ENCODE data around the gene AEBP1. TPM values are rescaled to one million over a fixed set of nuclear protein-coding genes. Genes with fewer than 3 reads are reported as not detected.

AEBP1 gene
- total and polyA plus RNA-seq, 4 experiments from 2014 or later: 0.20 to 7.8 (median 5.0) TPM

- intact Hi-C loops (cut with micrococcal nuclease): no loop called here
- ChIA-PET CTCF (ENCODE audit: partially characterized antibody) (no interaction called here), POLR2A (ENCODE audit: partially characterized antibody) (no interaction called here)
- Mint-ChIP-seq H3K27ac (peak overlapping the region in 1 of 7 donors; percentile 12), H3K36me3 (no peaks in the 10 kb centered on the region), H3K9me3 (no peaks in the 10 kb centered on the region), H3K4me1 (peaks cover 0 to 5% (median under 1%) of the 10 kb centered on the region in 4 donors), H3K4me3 (peak overlapping the region in 1 of 8 donors; percentile 23), H3K27me3 (peaks cover 2 to 3% of the 10 kb centered on the region in 2 donors)
- no peak overlapping the region for H3K4me3 ChIP-seq (ENCODE audit: low read length in 2 of 2)
- no peaks in the 10 kb centered on the region for H3K9me3 ChIP-seq (ENCODE audit: control insufficient read depth in 1 of 2, low read length in 2 of 2)
- DNase-seq: no peak
- H3K27me3 ChIP-seq (ENCODE audit: insufficient read depth, low read length): no peaks in the 10 kb centered on the region
- no peak overlapping the region for H3K27ac ChIP-seq (ENCODE audit: low read depth, low read length)
- H3K36me3 ChIP-seq (ENCODE audit: insufficient read depth, low read length): no peaks in the 10 kb centered on the region
- H3K4me1 ChIP-seq (ENCODE audit: insufficient read depth, low read length): no peaks in the 10 kb centered on the region
Observed at GRCh38 chr7:44097064-44097932, 6.8 kb upstream of the AEBP1 start.

GRCh38 chr7:44098092-44099068 lies 5.8 kb upstream of the AEBP1 start:
- no peaks in the 10 kb centered on the region for H3K36me3 Mint-ChIP-seq
- H3K4me1 Mint-ChIP-seq: peaks cover 1 to 6% (median 3%) of the 10 kb centered on the region in 4 donors
- Histone ChIP-seq H3K4me1 (ENCODE audit: insufficient read depth, low read length) (no peaks in the 10 kb centered on the region), H3K9me3 (ENCODE audit: control insufficient read depth in 1 of 2, low read length in 2 of 2) (no peaks in the 10 kb centered on the region), H3K4me3 (ENCODE audit: low read length in 2 of 2) (no peak overlapping the region), H3K27me3 (ENCODE audit: insufficient read depth, low read length) (no peaks in the 10 kb centered on the region), H3K27ac (ENCODE audit: low read depth, low read length) (no peak overlapping the region), H3K36me3 (ENCODE audit: insufficient read depth, low read length) (no peaks in the 10 kb centered on the region)
- POLR2A ChIA-PET (ENCODE audit: partially characterized antibody): interaction anchor here (0.7 kb wide), 1 partner anchor 52 kb away, joined by 3 read pairs; no protein-coding TSS in a partner anchor
- no peak overlapping the region for H3K27ac Mint-ChIP-seq
- CTCF ChIA-PET (ENCODE audit: partially characterized antibody): interaction anchor here (0.8 kb wide), 1 partner anchor 17 kb away, joined by 3 read pairs; no protein-coding TSS in a partner anchor
- peaks cover 7 to 11% of the 10 kb centered on the region in 2 donors for H3K27me3 Mint-ChIP-seq
- no peak for DNase-seq
- intact Hi-C loops (cut with micrococcal nuclease): no loop called here
- no peak overlapping the region for H3K4me3 Mint-ChIP-seq
- H3K9me3 Mint-ChIP-seq: no peaks in the 10 kb centered on the region

GRCh38 chr7:44099669-44100068 lies 4.5 kb upstream of the AEBP1 start:
- ChIA-PET POLR2A (ENCODE audit: partially characterized antibody) (interaction anchor here (0.7 kb wide), 1 partner anchor 53 kb away, joined by 3 read pairs; no protein-coding TSS in a partner anchor), CTCF (ENCODE audit: partially characterized antibody) (no interaction called here)
- H3K4me3 ChIP-seq (ENCODE audit: low read length in 2 of 2): no peak overlapping the region
- H3K27ac ChIP-seq (ENCODE audit: low read depth, low read length): no peak overlapping the region
- H3K27me3 Mint-ChIP-seq: peaks cover 7 to 12% of the 10 kb centered on the region in 2 donors
- no peak overlapping the region for H3K27ac Mint-ChIP-seq
- H3K36me3 ChIP-seq (ENCODE audit: insufficient read depth, low read length): no peaks in the 10 kb centered on the region
- H3K4me1 Mint-ChIP-seq: peaks cover 1 to 7% (median 5%) of the 10 kb centered on the region in 4 donors
- intact Hi-C loops (cut with micrococcal nuclease): no loop called here
- no peaks in the 10 kb centered on the region for H3K9me3 ChIP-seq (ENCODE audit: control insufficient read depth in 1 of 2, low read length in 2 of 2)
- H3K4me1 ChIP-seq (ENCODE audit: insufficient read depth, low read length): peaks cover 3% of the 10 kb centered on the region
- no peaks in the 10 kb centered on the region for H3K9me3 Mint-ChIP-seq
- H3K27me3 ChIP-seq (ENCODE audit: insufficient read depth, low read length): no peaks in the 10 kb centered on the region
- DNase-seq: no peak
- no peak overlapping the region for H3K4me3 Mint-ChIP-seq
- H3K36me3 Mint-ChIP-seq: no peaks in the 10 kb centered on the region

GRCh38 chr7:44100458-44101302 lies 3.5 kb upstream of the AEBP1 start:
- Histone ChIP-seq H3K9me3 (ENCODE audit: control insufficient read depth in 1 of 2, low read length in 2 of 2) (no peaks in the 10 kb centered on the region), H3K36me3 (ENCODE audit: insufficient read depth, low read length) (no peaks in the 10 kb centered on the region), H3K4me1 (ENCODE audit: insufficient read depth, low read length) (peaks cover 5% of the 10 kb centered on the region), H3K27me3 (ENCODE audit: insufficient read depth, low read length) (peaks cover 7% of the 10 kb centered on the region), H3K4me3 (ENCODE audit: low read length in 2 of 2) (no peak overlapping the region), H3K27ac (ENCODE audit: low read depth, low read length) (no peak overlapping the region)
- DNase-seq: no peak
- CTCF ChIA-PET (ENCODE audit: partially characterized antibody): no interaction called here
- Mint-ChIP-seq H3K4me3 (no peak overlapping the region), H3K27me3 (peaks cover 10 to 18% of the 10 kb centered on the region in 2 donors), H3K4me1 (peaks cover 6 to 14% (median 8%) of the 10 kb centered on the region in 4 donors), H3K36me3 (no peaks in the 10 kb centered on the region), H3K9me3 (peaks cover 0 to 2% (median 0%) of the 10 kb centered on the region in 8 donors), H3K27ac (no peak overlapping the region)
- intact Hi-C loops (cut with micrococcal nuclease): no loop called here
- POLR2A ChIA-PET (ENCODE audit: partially characterized antibody): no interaction called here

- Mint-ChIP-seq H3K27me3 (peaks cover 11 to 22% of the 10 kb centered on the region in 2 donors), H3K4me3 (no peak overlapping the region), H3K4me1 (peaks cover 6 to 21% (median 9%) of the 10 kb centered on the region in 4 donors), H3K36me3 (no peaks in the 10 kb centered on the region), H3K27ac (no peak overlapping the region), H3K9me3 (peaks cover 0 to 2% (median 0%) of the 10 kb centered on the region in 8 donors)
- Histone ChIP-seq H3K4me3 (ENCODE audit: low read length in 2 of 2) (no peak overlapping the region), H3K4me1 (ENCODE audit: insufficient read depth, low read length) (peaks cover 5% of the 10 kb centered on the region), H3K9me3 (ENCODE audit: control insufficient read depth in 1 of 2, low read length in 2 of 2) (no peaks in the 10 kb centered on the region), H3K36me3 (ENCODE audit: insufficient read depth, low read length) (no peaks in the 10 kb centered on the region), H3K27ac (ENCODE audit: low read depth, low read length) (no peak overlapping the region), H3K27me3 (ENCODE audit: insufficient read depth, low read length) (peaks cover 7% of the 10 kb centered on the region)
- no peak for DNase-seq
- intact Hi-C loops (cut with micrococcal nuclease): no loop called here
- ChIA-PET POLR2A (ENCODE audit: partially characterized antibody) (interaction anchor here (1.1 kb wide), 1 partner anchor 11 kb away, joined by 4 read pairs; no protein-coding TSS in a partner anchor), CTCF (ENCODE audit: partially characterized antibody) (no interaction called here)
Observed at GRCh38 chr7:44101303-44101965, 2.7 kb upstream of the AEBP1 start.
